Inflammatory macrophage treated with lipopolysaccharide for 4 hours (primary cell): ENCODE measurements around the gene WIPF1.
A peak's percentile ranks its signal among the peaks of the same experiment; 100 is the strongest.

Source experiments
- DNase-seq: peaks from one replicate; pipeline ENCODE4 v3.0.0-alpha.2; 2020

Gene WIPF1

DNA sequence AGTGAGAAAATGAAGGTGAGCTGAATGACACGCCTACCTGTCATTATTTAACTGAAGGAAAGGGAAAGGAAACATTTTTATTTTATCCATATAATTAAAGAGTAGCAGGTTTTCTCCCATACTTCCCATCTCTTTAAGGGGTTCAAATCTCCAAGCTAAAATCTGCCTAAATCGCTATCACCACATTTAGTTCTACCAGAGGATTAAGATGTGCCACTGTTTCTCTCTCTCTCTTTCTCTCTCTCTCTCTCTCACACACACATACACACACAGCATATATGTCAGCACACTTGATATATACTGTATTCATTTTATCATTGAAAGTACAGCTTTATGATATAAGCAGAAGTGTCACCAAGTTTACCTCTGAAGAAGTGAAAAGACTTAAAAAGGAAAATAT lies 3.1 kb downstream of the WIPF1 start:
- DNase-seq, result no peak

DNA sequence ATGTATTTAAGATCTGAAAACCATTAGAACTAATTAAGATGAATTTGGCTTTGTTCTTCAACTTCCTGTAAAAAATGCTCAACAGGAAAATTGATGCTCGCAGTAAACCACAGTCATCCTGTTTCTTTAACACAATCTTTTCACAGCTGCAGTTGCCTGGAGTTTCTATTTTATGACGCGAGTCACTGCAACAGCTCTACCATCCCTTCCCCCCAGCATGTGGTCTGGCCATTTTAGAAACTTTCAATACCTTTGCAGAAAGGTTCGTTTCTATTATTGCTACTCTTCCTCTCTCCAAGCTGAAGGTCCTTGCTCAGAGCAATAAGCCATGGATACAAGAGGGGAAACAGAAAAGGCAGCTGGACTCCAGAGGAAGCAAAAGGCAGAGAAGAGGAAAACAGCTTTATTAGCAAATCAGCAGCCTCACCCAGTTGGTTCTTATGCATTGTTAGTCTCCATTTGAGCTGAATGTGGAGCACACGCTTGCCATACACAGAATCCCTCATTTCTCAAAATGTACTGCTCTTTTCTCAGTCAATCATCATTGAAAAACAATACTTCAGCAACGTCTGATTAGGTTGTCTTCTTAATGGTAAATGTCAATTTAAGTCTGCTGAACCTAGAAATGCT lies 3.9 kb downstream of the WIPF1 start:
- peak; percentile 81 for DNase-seq

DNA sequence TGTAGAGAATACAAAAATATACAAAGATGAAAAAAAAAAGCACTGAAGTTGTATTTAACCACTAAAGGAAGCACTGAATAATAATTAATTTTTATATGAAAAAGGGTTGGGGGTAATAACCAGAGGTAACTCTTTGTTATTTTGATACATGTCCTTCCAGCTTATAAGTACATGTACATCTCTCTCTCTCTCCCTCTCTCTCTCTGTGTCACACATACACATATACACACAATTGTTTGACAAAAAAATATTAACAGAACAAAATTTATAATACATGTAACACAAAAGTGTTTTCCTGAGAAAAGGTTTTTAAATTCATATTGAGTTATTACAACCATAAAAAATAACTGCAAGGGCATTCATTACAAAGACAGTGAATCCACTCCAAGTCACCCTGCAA lies 4.6 kb downstream of the WIPF1 start:
- no peak for DNase-seq

DNA sequence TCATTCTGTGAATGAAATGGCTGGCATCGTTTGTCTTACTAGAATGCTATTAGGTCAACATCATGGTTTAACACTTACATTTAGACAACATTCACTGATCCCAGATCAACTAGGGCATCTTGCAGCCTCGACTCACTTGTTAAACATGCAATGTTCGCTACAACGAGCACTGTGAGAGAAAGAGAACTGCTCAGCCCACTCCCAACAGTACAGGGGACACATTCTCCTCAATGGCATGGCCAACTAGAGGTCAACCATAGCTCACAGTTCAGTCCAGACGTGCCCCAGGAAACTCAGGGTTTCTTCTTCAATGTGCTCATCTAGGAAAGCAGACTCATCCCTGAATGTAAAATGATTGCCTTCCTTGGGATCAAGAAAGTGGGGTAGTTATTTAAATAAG lies 5.9 kb downstream of the WIPF1 start:
- no peak for DNase-seq

DNA sequence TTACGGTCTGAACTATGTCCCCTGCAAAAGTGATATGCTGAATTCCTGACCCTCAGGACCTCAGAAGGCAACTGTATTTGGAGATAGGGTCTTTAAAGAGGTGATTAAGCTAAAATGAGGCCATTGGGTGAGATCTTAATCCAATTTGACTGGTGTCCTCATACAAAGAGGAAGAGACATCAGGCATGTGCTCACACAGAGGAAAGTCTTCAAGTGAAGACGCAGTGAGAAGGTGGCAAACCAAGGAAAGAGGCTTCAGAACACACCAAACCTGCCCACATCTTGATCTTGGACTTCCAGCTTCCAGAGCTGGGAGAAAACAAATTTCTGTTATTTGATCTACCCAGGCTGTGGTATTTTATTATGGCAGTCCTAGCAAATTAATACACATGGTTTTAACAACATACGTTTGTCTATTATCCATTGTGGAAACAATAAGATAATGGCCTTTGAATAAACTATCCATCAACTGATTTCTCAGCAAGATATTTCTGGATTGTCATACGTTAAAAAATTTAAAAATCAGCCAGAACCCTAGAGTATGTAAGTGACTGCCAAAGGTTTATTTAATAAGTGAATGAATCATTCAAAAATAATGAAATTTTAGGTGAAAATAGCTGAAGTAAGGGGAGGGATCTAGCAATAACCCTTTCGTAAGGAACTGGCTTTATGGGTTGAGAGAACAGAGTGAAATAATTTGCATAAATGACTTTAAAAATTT lies 6.5 kb downstream of the WIPF1 start:
- DNase-seq, result no peak

DNA sequence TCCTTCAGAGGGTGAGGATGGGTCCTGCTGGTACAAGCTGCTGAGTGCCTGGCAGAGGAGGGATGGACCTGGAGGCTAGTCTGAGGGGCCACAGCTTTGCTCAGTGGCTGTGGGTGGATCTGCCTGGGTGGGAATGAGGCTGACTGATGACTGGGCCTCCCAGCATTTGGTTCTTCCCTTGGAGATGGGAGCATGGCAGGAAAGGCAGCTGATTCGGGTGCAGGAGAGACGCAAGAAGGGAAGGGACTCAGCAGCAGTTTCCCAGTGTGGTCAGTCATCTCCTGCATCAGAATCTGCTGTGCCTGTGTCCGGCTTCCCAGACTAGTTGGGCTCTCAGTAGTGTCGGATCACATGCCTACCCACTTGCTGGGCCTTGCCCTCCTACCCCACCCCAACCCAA lies 7.3 kb downstream of the WIPF1 start:
- no peak for DNase-seq

DNA sequence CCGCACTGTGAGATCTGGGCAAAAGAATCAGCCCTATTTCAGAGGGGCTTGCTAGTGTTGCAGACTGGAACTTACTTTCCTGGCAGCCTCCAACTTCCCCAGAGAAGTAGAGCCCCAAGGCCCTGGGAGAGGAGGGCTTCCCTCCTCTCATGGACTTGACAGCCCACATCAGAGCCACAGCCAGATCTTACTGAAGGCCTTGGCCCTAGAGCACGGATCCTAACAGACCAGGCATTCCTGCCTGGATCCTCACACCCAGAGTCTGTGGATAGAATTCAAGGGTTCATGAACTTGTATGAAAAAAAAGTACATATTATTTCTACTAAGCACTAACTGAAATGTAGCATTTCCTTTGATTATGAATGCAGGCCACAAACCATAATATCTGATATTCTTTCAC lies 8.3 kb downstream of the WIPF1 start:
- no peak for DNase-seq

DNA sequence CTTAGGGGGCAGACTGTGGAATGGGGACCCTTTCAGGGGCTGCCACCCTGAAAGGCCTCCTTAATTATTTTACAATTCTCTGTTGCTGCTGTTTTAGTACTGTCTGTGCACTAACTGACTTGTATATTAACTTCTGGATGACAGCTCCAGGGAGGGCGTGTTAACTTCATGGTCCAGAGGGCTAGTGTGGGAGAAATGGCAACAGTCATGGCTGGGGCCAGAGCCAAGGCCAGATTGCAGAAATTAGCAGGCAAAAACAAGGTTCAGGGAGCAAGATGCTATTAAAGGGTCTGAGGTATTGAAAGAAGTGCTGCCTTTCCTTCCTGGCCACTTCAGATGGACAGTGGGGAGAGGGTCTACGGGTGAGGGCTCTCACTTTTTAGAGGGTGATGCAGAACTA lies 9.1 kb downstream of the WIPF1 start:
- DNase-seq, result no peak

DNA sequence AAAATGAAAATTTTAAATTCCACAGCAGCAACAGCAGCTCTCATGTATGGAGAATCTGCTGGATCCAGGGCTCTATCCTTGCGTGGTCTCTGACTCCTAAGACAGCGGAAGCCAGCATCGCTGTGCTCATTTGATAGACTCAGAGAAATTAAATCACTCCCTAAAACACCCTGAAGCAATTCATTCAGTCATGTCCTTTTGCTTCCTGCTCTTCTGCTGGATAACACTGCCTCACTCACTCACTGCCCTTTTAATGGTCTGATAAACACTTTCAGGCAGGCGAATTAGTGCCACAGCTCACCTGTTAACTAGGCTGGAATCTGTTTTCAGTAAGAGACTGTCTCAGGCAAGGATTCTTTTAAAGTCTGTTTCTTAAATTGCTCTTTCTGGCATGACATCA lies 10.0 kb downstream of the WIPF1 start:
- DNase-seq, result no peak

DNA sequence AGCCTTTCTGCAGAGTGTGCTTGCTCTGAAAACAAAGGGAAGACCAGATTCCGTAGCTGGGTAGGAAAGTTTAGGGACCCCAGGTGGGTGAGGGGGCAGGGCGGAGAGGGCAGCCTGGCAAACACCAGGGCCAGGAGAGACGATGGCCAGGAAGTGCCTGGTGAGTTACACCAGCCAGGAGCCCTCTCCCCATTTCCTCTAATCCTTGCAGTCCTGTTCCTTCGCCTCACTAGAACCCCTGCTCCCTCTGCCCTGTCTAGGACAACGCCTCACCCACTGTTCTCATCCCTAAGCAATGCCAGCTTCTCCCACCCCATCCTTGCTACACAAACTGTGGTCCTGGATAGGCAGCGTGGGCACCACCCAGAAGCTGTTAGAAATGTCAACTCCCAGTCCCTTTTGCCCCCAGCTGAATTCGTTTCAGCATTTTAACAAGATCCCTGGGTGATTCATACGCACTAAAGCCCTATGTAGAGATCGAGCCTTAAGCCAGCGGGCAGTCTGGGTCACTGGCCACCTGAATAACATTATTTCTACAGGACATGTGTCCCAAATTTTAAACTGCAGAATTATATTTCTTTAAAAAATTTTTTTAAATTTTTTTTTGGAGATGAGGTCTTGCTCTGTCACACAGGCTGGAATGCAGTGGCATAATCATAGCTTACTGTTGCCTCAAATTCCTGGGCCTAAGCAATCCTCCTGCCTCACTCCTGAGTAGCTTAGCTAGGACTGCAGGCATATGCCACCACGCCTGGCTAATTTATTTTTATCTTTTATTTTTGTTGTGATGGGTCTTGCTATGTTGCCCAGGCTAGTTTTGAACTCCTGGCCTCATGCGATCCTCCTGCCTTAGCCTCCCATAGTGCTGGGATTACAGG lies 10.9 kb downstream of the WIPF1 start:
- no peak for DNase-seq

DNA sequence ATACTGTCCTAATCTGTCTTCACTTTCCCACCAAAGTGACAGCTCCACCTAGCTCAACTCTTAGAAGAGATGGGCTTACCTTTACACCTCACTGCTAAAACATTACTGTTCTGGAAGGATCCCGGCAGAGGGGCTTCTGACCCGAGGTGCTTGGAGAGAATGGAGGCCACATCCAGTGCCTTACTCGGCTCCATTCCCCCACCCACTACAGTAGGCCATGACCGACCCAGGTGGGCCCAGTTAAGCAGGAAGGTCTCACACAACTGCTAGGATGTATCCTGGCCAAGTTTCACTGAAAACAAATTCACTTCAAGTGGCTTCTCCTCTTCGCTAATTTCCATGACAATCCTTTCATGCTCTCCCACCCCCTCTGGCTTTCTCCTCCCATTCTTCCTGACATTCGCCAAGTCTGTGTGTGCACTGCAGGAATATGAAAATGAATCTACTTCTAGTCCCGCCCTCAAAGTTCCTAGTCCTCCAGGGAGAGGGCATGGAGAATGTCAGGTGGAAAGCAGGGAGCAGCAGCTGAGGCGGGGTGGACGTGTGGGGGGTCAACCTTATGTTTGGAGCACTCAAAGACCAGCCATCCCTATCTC lies 11.8 kb downstream of the WIPF1 start:
- no peak for DNase-seq

DNA sequence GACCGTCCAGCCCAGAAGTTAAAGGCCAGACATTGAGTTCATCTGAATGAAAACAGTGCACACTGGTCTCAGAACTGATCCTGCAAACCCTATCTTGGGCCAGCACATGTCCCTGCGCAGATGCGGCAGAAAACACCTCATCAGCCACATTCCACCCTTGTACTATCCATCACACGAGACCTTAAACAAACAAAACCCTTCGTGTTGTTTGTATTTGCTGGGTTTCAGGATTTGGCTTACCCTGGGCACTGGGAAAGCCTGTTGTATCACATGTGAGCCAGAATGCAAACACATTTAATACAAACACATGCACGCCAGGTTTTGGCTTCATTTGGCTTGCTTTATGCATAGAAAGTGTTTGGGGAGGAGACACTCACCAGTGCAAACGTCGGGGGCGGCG lies 12.5 kb downstream of the WIPF1 start:
- DNase-seq, result no peak

DNA sequence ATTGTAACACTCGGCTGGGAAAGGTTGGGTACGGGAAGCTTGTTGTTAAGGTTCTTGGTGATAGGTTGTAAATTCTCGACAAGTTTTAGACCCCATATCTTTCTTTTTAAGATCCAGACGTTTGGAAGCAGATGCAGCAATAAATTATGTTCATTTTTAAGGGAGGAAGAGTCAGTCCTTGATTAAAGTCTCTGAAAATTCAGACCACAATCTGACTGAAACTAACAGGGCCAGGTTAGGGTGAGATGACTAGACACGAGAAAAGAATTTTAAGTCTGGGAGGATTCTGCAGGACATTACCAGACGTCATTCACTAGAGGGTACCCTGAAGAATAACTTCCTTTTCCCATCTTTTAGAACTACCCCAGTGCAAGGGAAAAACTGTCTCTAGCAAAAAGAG lies 16.1 kb downstream of the WIPF1 start:
- no peak for DNase-seq

DNA sequence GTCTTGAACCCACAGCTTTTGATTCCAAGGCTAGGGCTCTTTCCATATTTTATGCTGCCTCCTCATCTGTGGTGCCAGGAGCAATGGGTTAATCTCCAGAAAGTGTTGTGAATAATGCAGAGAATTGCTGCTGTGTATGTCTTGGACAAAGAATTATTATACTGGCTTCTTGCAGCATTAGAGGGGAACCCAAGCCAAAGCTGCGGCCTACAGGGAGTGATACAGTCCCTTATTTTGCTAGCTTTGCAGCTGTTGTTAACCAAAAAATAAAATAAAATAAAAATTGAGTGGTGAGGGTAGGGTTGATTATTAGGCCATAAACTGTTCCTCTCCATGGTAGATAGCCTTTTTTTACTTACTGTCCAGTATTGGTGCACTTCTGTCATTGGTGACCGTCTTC lies 16.7 kb downstream of the WIPF1 start:
- no peak for DNase-seq

DNA sequence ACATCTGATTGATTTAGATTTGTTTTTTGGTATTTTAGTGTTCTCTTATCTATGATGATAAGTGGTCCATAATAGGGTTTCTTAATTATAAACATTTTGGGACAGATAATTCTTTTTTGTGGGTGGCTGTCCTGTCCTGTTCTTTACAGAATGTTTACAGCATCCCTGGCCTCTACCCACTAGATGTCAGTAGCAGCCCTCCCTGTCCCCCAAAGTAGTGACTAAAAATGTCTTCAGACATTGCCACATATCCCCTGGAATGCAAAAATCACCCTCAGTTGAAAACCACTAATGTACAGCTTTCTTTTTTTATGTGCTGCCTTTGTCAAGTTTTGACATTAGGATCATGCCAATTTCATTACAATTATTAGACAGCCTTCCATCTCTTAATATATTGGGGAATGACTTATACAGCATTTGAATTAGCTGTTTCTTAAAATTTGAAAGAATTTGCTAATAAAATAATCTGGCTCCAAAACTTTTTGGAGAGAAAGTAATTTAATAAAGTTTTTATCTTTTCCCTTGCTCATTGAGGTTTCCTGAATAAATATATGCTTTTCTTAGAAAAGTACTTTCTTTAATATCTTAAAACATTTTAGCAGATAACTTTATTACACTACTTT lies 19.5 kb downstream of the WIPF1 start:
- peak; percentile 60 for DNase-seq

DNA sequence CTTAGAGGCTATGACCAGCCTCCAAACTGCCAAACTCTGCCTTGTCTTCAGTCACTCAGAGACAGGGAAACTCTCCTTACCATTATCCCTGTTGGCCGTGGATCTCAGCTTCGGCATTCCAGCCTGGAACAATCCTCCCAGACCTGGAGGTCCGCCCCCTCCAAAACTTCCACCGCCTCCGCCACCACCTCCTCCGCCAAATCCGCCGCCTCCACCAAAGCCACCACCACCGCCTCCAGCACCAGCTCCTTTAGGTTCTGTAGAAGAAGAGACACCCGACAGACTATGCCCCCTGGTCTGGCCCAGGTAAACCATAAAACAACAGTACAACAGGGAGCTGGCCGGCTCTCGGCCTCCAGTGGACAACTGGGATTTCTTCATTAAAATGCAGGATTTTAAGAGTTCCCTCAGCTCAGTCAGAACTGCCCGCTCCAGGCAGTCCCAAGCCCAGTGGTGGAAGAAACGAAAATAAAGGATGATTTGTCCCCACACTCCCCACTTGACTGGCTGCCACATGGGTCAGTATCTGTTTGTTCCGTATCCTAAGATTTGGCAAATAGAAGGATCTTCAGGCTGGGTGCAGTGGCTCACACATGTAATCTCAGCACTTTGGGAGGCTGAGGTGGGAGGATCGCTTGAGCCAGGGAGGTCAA lies 22.4 kb downstream of the WIPF1 start:
- no peak for DNase-seq

DNA sequence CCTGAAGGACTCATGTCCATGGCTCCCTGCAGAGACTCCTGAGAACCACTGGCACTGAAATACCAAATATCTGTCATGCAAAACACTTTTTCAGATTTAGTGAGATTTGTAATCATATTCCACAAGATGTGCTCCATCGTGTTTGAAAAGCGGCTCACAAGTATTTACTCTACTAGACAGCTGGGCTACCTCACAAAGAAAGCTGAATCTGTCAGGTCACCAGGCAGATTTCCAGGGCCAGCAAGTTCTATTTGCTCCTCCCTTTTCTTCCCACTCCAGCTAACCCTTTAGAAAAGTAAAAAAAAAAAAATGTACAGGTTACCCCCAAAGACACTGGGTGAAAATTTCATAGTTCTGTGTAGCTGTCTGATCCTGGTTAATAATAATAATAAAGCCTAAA lies 22.9 kb downstream of the WIPF1 start:
- DNase-seq, result no peak

DNA sequence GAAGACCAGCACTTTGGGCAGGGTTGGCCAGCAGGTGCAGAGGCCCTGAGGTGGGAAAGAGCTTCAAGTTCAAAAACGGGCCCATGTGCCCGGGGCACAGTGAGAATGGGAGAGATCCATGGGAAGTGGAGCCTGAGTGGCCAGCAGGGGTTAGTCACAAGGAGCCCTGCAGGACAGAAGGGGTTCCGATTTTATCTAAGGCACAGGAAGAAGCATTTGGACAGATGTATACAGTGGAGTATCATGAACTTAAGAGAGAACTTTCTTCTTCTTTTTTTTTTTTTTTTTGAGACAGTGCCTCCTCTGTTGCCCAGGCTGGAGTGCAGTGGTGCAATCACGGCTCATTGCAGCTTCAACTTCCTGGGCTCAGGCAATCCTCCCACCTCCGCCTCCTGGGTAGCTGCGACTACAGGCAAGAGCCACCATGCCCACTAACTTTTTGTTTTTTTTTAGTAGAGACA lies 24.0 kb downstream of the WIPF1 start:
- DNase-seq, result peak; percentile 84

DNA sequence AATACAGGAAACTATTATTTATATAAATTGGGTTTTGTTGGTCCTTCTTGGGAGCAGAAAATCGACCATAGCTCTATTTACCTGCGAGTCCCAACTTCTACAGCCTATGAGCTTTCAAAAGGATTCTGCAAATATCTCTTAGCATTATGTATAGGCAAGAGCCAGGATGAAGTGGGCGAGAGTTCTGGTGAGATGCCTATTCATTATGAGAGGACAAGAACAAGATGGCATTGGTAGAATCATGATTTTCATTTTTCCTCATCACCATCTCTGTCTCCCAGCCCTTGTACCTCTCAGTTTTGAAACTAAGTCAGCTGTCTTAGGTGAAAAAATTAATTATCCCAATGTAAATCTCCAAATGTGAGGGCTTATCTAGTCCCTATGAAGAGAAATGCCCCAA lies 25.0 kb downstream of the WIPF1 start:
- DNase-seq, result no peak

DNA sequence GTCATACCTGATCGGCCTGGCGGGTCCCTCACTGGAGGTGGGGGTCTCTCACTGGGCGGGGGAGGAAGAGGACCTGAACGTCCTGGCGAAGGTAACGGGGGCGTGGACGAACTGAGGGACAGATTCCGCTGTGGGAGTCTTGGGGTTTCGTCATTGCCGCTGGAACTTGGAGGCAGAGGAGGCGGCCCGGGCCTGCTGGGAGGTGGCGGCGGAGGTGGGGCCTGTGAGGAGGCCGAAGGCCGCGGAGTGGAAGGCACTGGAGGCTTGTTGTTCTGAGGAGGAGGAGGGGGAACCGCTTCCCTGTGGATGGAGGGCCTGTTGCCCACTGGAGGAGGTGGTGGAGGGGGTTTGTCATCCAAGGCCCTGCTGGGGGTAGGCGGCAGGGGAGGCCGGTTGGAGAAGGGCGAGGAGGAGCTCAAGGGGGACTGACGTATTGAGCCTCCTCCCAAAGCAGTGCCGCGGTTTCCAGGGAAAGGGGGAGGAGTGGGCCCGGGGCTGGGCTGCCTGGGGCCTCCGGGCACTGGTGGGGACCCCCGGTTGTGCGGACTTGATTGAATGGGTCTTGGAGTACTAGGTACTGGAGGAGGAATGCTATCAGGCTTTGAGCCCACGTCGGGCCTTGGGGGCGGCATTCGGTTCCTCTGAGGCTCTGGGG lies 25.8 kb downstream of the WIPF1 start:
- DNase-seq, result no peak

DNA sequence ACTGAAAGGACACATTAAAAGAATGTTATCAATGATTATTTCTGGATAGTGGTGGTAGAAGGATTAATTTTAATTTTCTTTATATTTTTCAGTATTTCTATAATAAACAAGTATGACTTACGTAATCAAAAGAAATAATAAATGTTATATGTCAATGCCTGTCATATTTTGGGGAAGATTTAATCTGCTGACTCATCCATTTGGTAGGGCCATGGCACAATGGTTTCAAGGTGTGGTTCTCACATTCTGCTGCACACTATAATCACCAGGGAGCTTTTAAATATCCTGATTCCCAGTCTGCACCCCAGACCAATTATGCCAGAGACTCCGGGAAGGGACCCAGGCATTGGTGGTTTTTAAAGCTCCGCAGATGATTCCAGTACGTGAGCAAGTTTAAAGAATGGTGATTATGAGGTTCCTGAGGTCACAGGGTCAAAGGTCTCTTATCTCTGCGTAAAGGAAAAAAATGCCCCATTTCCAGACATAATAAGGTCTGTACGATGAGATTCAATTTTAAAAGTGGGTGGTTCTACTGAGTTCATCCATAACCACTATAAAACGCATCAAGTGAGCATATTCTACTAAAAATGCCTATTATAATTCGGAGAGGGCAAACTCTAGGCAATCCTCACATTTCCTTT lies 27.2 kb downstream of the WIPF1 start:
- DNase-seq, result no peak
